Body of pancreas (tissue), 4 donors: ENCODE results near the gene TPP2.

Source experiments
- POLR2A ChIP-seq, 3 donors: fragments of 450-650 bp; IDR thresholded peaks; one replicate each; pipeline ENCODE4 v1.6.1; 2016; ENCODE audit warnings: antibody characterized with exemption in 3 of 3, mild to moderate bottlenecking in 2 of 3
- TF ChIP-seq, protein P1 (sequence below), 7 experiments: fragments of 450-650 bp in 4 of 7; fragments of 200-600 bp in 3 of 7; sonication (generic) in 3 of 7; IDR thresholded peaks; one replicate each; pipeline ENCODE4 v1.5.1; 2016 to 2019; ENCODE audit warnings: antibody characterized with exemption in 7 of 7

GRCh38 chr13:102556806-102557205 is 40.0 kb upstream of the TPP2 start:
- TF ChIP-seq, protein P1, sequence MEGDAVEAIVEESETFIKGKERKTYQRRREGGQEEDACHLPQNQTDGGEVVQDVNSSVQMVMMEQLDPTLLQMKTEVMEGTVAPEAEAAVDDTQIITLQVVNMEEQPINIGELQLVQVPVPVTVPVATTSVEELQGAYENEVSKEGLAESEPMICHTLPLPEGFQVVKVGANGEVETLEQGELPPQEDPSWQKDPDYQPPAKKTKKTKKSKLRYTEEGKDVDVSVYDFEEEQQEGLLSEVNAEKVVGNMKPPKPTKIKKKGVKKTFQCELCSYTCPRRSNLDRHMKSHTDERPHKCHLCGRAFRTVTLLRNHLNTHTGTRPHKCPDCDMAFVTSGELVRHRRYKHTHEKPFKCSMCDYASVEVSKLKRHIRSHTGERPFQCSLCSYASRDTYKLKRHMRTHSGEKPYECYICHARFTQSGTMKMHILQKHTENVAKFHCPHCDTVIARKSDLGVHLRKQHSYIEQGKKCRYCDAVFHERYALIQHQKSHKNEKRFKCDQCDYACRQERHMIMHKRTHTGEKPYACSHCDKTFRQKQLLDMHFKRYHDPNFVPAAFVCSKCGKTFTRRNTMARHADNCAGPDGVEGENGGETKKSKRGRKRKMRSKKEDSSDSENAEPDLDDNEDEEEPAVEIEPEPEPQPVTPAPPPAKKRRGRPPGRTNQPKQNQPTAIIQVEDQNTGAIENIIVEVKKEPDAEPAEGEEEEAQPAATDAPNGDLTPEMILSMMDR (IDR thresholded peaks at IDR 0.05), result no peak
- TF ChIP-seq POLR2A (IDR thresholded peaks at IDR 0.05), result no peak
